Astrocyte (in vitro differentiated cells and primary cell): ENCODE results near the gene SMIM45.

Source experiments
- DNase-seq: peaks from one replicate; pipeline ENCODE4 v3.0.0-alpha.2; 2010; ENCODE audit warnings: low read depth
- FAIRE-seq: peaks from 2 replicates; lab custom pipeline; 2011; peaks lifted over from hg19 to GRCh38; lab: Jason Lieb, UNC
- H2AFZ ChIP-seq: 2 replicates; pipeline ENCODE4 v1.6.0; 2012; ENCODE audit warnings: low read depth, low read length, inconsistent platforms
- H3K27ac ChIP-seq: 2 replicates; pipeline ENCODE4 v1.5.1; 2011; ENCODE audit warnings: low read depth, low read length, inconsistent platforms
- H3K27me3 ChIP-seq: 2 replicates; pipeline ENCODE4 v1.6.0; 2011; ENCODE audit warnings: low read length, inconsistent platforms; ENCODE audit not compliant: insufficient read depth
- H3K36me3 ChIP-seq: 2 replicates; pipeline ENCODE4 v1.5.1; 2011; ENCODE audit warnings: low read length, inconsistent platforms; ENCODE audit not compliant: insufficient read depth
- H3K4me1 ChIP-seq: 2 replicates; pipeline ENCODE4 v1.5.1; 2011; ENCODE audit warnings: low read length, inconsistent platforms; ENCODE audit not compliant: insufficient read depth
- H3K4me2 ChIP-seq: 2 replicates; pipeline ENCODE4 v1.6.0; 2012; ENCODE audit warnings: low read length, inconsistent platforms
- H3K4me3 ChIP-seq: 2 replicates; pipeline ENCODE4 v1.5.1; 2011; ENCODE audit warnings: low read depth, mild to moderate bottlenecking, low read length, inconsistent platforms; ENCODE audit not compliant: insufficient read depth
- H3K79me2 ChIP-seq: 2 replicates; pipeline ENCODE4 v1.6.0; 2012; ENCODE audit warnings: mild to moderate bottlenecking, low read length, inconsistent platforms; ENCODE audit not compliant: insufficient read depth
- H3K9ac ChIP-seq: 2 replicates; pipeline ENCODE4 v1.6.0; 2012; ENCODE audit warnings: mild to moderate bottlenecking, low read length, inconsistent platforms
- H3K9me3 ChIP-seq: 2 replicates; pipeline ENCODE4 v1.5.1; 2012; ENCODE audit warnings: low read depth, mild to moderate bottlenecking, low read length, inconsistent platforms; ENCODE audit not compliant: insufficient read depth
- H4K20me1 ChIP-seq: 2 replicates; pipeline ENCODE4 v1.6.0; 2012; ENCODE audit warnings: low read length, inconsistent platforms; ENCODE audit not compliant: insufficient read depth
- H3K27ac Mint-ChIP-seq: one replicate; pipeline ENCODE4 v1.8.0; 2021; ENCODE audit warnings: mild to moderate bottlenecking, mixed read lengths; ENCODE audit not compliant: unreplicated experiment
- H3K27me3 Mint-ChIP-seq: one replicate; pipeline ENCODE4 v1.8.0; 2021; ENCODE audit warnings: low read depth, mixed read lengths; ENCODE audit not compliant: unreplicated experiment
- H3K36me3 Mint-ChIP-seq: one replicate; pipeline ENCODE4 v1.8.0; 2021; ENCODE audit warnings: low read depth, mixed read lengths; ENCODE audit not compliant: unreplicated experiment
- H3K4me1 Mint-ChIP-seq: one replicate; pipeline ENCODE4 v1.8.0; 2021; ENCODE audit warnings: low read depth, mixed read lengths; ENCODE audit not compliant: unreplicated experiment
- H3K4me3 Mint-ChIP-seq: one replicate; pipeline ENCODE4 v1.8.0; 2021; ENCODE audit warnings: mild to moderate bottlenecking, moderate library complexity, mixed read lengths; ENCODE audit not compliant: unreplicated experiment
- H3K9me3 Mint-ChIP-seq: one replicate; pipeline ENCODE4 v1.8.0; 2021; ENCODE audit warnings: mild to moderate bottlenecking, mixed read lengths; ENCODE audit not compliant: unreplicated experiment
- EZH2 ChIP-seq: IDR thresholded peaks from 2 replicates; pipeline ENCODE4 v1.6.1; 2012; ENCODE audit warnings: mild to moderate bottlenecking, low read length, inconsistent platforms; ENCODE audit not compliant: insufficient read depth
- TF ChIP-seq, protein P1 (sequence below): IDR thresholded peaks from 2 replicates; pipeline ENCODE4 v1.5.1; 2011; ENCODE audit warnings: low read depth, mild to moderate bottlenecking, inconsistent platforms, low read length, moderate library complexity; ENCODE audit not compliant: insufficient read depth

The SMIM45 gene

DNA sequence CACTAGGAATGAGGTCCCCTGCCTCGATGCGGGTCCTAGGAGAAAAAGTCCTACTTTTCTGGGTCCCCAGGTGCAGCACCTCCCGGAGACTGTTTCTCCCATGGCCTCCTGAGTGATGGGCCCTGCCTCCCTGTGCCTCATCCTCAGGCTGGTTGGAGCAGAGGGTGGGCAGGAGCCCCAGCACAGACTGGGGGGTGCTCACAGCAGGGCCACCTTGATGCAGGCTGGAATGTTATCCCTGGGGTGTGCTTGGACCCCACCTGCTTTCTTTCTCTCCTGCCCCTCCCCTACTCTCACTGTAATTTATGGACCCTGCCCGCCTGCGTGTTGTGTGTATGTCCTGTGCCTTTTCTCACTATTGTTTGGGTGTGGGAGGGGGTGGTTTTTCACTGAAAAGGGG, 45.1 kb upstream of the SMIM45 start:
- FAIRE-seq (no peak), DNase-seq (no peak)
- TF ChIP-seq, protein P1, sequence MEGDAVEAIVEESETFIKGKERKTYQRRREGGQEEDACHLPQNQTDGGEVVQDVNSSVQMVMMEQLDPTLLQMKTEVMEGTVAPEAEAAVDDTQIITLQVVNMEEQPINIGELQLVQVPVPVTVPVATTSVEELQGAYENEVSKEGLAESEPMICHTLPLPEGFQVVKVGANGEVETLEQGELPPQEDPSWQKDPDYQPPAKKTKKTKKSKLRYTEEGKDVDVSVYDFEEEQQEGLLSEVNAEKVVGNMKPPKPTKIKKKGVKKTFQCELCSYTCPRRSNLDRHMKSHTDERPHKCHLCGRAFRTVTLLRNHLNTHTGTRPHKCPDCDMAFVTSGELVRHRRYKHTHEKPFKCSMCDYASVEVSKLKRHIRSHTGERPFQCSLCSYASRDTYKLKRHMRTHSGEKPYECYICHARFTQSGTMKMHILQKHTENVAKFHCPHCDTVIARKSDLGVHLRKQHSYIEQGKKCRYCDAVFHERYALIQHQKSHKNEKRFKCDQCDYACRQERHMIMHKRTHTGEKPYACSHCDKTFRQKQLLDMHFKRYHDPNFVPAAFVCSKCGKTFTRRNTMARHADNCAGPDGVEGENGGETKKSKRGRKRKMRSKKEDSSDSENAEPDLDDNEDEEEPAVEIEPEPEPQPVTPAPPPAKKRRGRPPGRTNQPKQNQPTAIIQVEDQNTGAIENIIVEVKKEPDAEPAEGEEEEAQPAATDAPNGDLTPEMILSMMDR: no peak
- peak; percentile 32 for TF ChIP-seq EZH2
- no peaks in the 10 kb centered on the region for H3K9me3 ChIP-seq
- H4K20me1 ChIP-seq: peaks cover 43% of the 10 kb centered on the region
- Mint-ChIP-seq H3K27ac (no peak overlapping the region), H3K36me3 (peaks cover 5% of the 10 kb centered on the region), H3K27me3 (peaks cover 9% of the 10 kb centered on the region), H3K9me3 (peaks cover 2% of the 10 kb centered on the region), H3K4me1 (no peaks in the 10 kb centered on the region), H3K4me3 (no peak overlapping the region)
- H3K27me3 ChIP-seq: peaks cover 15% of the 10 kb centered on the region
- H3K4me2 ChIP-seq: no peak overlapping the region
- no peaks in the 10 kb centered on the region for H3K79me2 ChIP-seq
- H3K4me1 ChIP-seq: peaks cover 16% of the 10 kb centered on the region
- peaks cover 5% of the 10 kb centered on the region for H3K36me3 ChIP-seq
- no peak overlapping the region for H2AFZ ChIP-seq
- no peak overlapping the region for H3K27ac ChIP-seq
- H3K4me3 ChIP-seq: no peak overlapping the region
- H3K9ac ChIP-seq: no peak overlapping the region

DNA sequence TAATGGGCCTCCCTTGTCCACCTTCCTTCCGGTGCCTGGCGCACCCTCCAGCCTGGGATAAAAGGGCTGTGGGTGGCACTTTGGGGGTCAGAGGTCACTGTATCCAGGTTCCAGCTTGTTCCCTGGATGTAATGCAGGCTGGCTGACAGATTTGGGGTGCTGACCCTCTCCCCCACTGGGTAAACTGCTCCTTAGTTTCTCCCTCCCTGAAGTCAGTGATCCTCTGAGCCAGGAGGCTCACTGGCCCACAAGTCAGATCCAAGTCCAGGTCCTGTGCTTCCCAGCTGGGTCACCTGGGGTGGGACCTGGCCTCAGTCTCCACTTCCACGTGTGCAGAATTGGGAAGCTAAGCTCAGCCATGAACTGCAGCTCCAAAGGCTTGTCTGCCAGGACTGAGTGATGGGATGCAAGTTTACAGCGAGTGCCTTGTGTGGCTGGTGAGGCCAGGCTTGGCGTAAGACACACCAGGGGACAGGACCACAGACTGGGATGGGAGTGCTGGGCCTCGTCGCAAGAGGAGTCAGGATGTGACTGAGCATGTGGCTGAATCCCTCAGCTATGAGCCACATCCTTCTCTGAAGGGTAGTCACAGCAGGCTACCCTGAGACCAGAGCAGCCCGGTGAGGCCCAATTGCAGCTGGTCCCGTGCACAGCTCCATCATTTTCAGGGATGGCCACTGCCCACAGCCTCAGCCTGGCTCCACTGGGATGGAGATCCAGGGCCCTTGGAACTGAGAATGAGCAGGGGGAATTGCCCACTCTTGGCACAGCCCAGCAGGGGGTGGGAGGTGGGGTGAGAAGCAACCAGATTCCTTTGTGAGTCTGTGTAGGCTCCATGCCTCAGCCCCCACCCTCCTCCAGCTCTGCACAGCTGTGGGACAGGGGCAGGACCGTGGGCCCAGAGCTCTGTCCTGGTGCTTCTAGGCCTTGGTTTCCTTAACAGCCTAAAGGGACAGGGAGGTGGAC, 44.2 kb upstream of the SMIM45 start:
- Mint-ChIP-seq H3K27me3 (peaks cover 17% of the 10 kb centered on the region), H3K36me3 (peaks cover 3% of the 10 kb centered on the region), H3K4me3 (no peak overlapping the region), H3K4me1 (no peaks in the 10 kb centered on the region), H3K27ac (no peak overlapping the region), H3K9me3 (peaks cover 2% of the 10 kb centered on the region)
- DNase-seq (no peak), FAIRE-seq (no peak)
- TF ChIP-seq, protein P1: no peak
- no peak for TF ChIP-seq EZH2
- no peak overlapping the region for H3K9ac ChIP-seq
- no peak overlapping the region for H3K4me2 ChIP-seq
- no peak overlapping the region for H3K27ac ChIP-seq
- H4K20me1 ChIP-seq: peaks cover 52% of the 10 kb centered on the region
- peaks cover 24% of the 10 kb centered on the region for H3K27me3 ChIP-seq
- H3K79me2 ChIP-seq: no peaks in the 10 kb centered on the region
- H3K9me3 ChIP-seq: no peaks in the 10 kb centered on the region
- no peak overlapping the region for H3K4me3 ChIP-seq
- H3K4me1 ChIP-seq: peaks cover 16% of the 10 kb centered on the region
- peaks cover 5% of the 10 kb centered on the region for H3K36me3 ChIP-seq
- H2AFZ ChIP-seq: no peak overlapping the region
